Measurements from ENCODE around the gene ATP7A. TPM values are rescaled to one million over a fixed set of nuclear protein-coding genes. Genes with fewer than 3 reads are reported as not detected.

The ATP7A gene
- total RNA-seq, 4 donors from 2014 or later, result 11.4 to 22.9 (median 14.4) TPM

DNA sequence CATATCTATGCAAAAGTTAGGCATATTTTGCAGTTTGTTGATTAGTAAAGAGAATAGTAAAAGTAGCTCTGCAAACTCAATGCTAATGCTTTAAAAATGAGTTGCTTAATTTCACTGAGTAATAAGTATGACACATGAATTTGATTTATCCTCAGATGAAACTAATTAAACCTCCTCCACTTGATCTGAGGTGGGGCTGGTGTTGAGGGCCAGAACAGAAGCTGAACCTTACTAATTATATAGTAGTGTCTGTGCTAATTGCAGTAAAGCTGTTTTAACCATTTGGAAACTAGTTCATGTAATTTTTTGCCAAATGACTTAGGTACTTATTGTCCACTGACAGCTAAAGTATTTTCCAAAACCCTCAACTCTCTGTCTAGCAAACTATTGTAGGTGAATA lies 66.6 kb downstream of the ATP7A start:
- no peak for DNase-seq
- no peak for TF ChIP-seq POLR2A (IDR thresholded peaks at IDR 0.05)
- TF ChIP-seq, protein P1, sequence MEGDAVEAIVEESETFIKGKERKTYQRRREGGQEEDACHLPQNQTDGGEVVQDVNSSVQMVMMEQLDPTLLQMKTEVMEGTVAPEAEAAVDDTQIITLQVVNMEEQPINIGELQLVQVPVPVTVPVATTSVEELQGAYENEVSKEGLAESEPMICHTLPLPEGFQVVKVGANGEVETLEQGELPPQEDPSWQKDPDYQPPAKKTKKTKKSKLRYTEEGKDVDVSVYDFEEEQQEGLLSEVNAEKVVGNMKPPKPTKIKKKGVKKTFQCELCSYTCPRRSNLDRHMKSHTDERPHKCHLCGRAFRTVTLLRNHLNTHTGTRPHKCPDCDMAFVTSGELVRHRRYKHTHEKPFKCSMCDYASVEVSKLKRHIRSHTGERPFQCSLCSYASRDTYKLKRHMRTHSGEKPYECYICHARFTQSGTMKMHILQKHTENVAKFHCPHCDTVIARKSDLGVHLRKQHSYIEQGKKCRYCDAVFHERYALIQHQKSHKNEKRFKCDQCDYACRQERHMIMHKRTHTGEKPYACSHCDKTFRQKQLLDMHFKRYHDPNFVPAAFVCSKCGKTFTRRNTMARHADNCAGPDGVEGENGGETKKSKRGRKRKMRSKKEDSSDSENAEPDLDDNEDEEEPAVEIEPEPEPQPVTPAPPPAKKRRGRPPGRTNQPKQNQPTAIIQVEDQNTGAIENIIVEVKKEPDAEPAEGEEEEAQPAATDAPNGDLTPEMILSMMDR (IDR thresholded peaks at IDR 0.05), result no peak
- Histone ChIP-seq H3K4me1 (no peaks in the 10 kb centered on the region), H3K9me3 (no peaks in the 10 kb centered on the region), H3K4me3 (replicated peaks in 1 of 3) (no peak overlapping the region), H3K27me3 (no peaks in the 10 kb centered on the region), H3K36me3 (no peaks in the 10 kb centered on the region), H3K27ac (no peak overlapping the region)
- intact Hi-C loops (cut with DNase I), result no loop called here

DNA sequence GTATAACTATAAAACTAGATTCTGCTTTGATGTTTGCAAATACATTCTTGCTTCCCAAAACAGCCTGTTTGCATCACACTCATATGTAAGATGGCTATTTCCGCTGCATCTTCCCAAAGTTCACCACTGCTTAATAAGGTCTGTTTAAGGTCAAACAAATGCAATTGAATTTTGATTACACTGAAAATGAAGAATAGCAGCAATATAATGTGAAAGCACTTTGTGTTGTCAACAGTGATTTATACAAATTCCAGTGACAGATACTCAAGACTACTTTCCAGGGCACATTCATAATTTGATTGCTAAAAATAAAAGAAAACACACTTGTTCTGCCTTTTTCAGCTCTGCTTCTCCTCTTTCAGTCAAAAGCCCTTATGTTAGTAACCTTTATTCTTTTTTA lies 67.0 kb downstream of the ATP7A start:
- Histone ChIP-seq H3K27me3 (no peaks in the 10 kb centered on the region), H3K4me1 (no peaks in the 10 kb centered on the region), H3K9me3 (no peaks in the 10 kb centered on the region), H3K4me3 (replicated peaks in 1 of 3) (no peak overlapping the region), H3K27ac (no peak overlapping the region), H3K36me3 (no peaks in the 10 kb centered on the region)
- WGBS, 2 donors, result 93 to 100% methylated on average over 1 of the region's 1 CpG
- no peak for DNase-seq
- TF ChIP-seq, protein P1 (IDR thresholded peaks at IDR 0.05), result no peak
- no peak for TF ChIP-seq POLR2A (IDR thresholded peaks at IDR 0.05)
- intact Hi-C loops (cut with DNase I), result no loop called here

DNA sequence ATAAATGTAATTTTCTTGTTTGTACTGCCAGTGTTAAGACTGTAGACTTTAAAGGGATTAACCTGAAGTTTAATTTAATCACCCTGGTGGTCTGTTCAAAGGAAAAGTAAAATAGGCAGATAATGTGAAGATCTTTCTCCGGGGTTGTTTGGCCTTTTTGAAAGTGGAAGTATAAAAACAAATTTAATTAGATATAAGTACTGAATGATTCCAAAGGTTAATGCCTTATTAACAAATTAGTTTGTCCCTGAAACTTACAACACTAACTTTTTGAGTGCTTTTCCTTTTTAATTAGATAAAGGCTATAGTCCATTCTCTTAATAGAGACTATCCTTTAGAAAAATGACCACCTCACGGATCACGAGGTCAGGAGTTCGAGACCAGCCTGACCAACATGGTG lies 69.4 kb downstream of the ATP7A start:
- no peak overlapping the region for H3K27ac ChIP-seq
- 92 to 93% methylated on average over 4 of the region's 4 CpGs for WGBS, 2 donors
- H3K36me3 ChIP-seq, result no peaks in the 10 kb centered on the region
- no peak for DNase-seq
- intact Hi-C loops (cut with DNase I), result no loop called here
- no peaks in the 10 kb centered on the region for H3K27me3 ChIP-seq
- H3K4me1 ChIP-seq, result no peaks in the 10 kb centered on the region
- no peak for TF ChIP-seq POLR2A (IDR thresholded peaks at IDR 0.05)
- TF ChIP-seq, protein P1 (IDR thresholded peaks at IDR 0.05), result no peak
- H3K4me3 ChIP-seq (replicated peaks in 1 of 3), result no peak overlapping the region
- no peaks in the 10 kb centered on the region for H3K9me3 ChIP-seq

DNA sequence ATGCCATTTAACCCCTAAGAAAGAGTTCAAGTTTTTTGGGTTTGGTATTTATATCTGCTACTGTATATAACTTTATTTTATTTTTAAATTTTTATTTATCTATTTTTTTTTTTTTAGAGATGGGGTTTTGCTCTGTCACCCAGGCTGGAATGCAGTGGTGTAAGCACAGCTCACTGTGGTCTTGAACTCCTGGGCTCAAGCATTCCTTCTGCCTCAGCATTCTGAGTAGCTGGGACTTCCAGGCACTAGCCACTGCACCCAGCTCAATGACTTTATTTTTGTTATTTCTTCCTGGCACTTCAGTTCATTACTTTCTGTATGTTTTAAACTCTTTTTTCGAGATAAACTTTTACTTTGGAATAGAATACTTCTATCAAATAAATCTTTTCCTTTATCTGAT lies 101.4 kb downstream of the ATP7A start:
- no peaks in the 10 kb centered on the region for H3K36me3 ChIP-seq
- no peak overlapping the region for H3K27ac ChIP-seq
- H3K27me3 ChIP-seq, result no peaks in the 10 kb centered on the region
- H3K9me3 ChIP-seq, result no peaks in the 10 kb centered on the region
- DNase-seq, result no peak
- no peak overlapping the region for H3K4me3 ChIP-seq (replicated peaks in 1 of 3)
- intact Hi-C loops (cut with DNase I), result no loop called here
- whole genome bisulfite sequencing, 2 donors, result 100% methylated on average over 1 of the region's 1 CpG
- no peaks in the 10 kb centered on the region for H3K4me1 ChIP-seq
- TF ChIP-seq POLR2A (IDR thresholded peaks at IDR 0.05), result no peak
- TF ChIP-seq, protein P1 (IDR thresholded peaks at IDR 0.05), result no peak

DNA sequence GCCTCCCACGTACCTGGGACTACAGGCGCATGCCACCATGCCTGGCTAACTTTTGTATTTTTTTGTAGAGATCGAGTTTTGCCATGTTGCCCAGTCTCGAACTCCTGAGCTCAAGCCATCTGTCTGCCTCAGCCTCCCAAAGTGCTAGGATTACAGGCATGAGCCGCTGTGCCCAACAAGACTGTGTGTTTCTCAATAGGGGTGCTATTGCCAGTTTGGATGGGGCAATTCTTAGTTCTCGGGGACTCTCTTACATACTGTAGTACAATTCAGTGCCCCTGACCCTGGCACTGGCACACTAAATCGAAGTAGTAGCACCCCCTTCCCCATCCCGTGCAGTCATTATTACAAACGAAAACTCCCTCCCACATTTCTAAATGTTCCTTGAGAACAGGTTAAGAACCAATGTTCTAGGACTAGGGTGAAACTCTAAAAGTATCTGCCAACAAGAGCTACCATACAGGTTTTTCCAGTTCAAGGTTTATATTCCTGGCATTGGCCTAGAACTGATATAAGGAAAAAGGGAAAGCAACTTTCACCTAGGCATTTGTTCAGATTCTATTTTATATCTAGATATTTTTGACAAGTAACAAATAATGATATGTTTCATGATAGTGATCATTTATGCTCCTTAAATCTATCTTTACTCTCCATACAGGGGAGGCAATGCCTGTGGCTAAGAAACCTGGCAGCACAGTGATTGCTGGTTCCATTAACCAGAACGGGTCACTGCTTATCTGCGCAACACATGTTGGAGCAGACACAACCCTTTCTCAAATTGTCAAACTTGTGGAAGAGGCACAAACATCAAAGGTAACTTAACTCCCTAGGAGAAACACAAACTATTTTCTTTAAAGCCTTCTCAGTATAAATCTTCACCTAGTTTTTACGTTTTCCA lies 109.3 kb downstream of the ATP7A start:
- no peak for DNase-seq
- intact Hi-C loops (cut with DNase I), result no loop called here
- no peak for TF ChIP-seq POLR2A (IDR thresholded peaks at IDR 0.05)
- TF ChIP-seq, protein P1 (IDR thresholded peaks at IDR 0.05), result no peak
- Histone ChIP-seq H3K4me1 (no peaks in the 10 kb centered on the region), H3K9me3 (no peaks in the 10 kb centered on the region), H3K27ac (no peak overlapping the region), H3K36me3 (no peaks in the 10 kb centered on the region), H3K27me3 (no peaks in the 10 kb centered on the region), H3K4me3 (replicated peaks in 1 of 3) (no peak overlapping the region)
- WGBS, 2 donors, result 84% methylated on average over 12 of the region's 12 CpGs
